K562 (cell line): ENCODE measurements around the gene SEPHS1. TPM values are rescaled to one million over a fixed set of nuclear protein-coding genes. Genes with fewer than 3 reads are reported as not detected.

ENCODE experiments used
- ARID1B ChIP-seq: fragments of 450-650 bp; IDR thresholded peaks from 2 replicates; pipeline ENCODE4 v1.6.1; 2016; ENCODE audit warnings: antibody characterized with exemption, mild to moderate bottlenecking, inconsistent platforms
- CCNT2 ChIP-seq: IDR thresholded peaks from 2 replicates; pipeline ENCODE4 v1.6.1; 2011; ENCODE audit warnings: borderline replicate concordance, low read depth, mild to moderate bottlenecking, moderate library complexity, mixed read lengths, low read length; ENCODE audit not compliant: insufficient read length; ENCODE audit errors: extremely low read depth
- HDAC1 ChIP-seq, 2 experiments: fragments of 450-650 bp; IDR thresholded peaks; 2 replicates each; pipeline ENCODE4 v1.6.1; 2016 to 2017; ENCODE audit warnings: inconsistent platforms in 1 of 2, mild to moderate bottlenecking in 1 of 2, moderate library complexity in 1 of 2
- MEF2A ChIP-seq: IDR thresholded peaks from 2 replicates; pipeline ENCODE4 v1.6.1; 2011; ENCODE audit warnings: low read depth, mild to moderate bottlenecking, low read length, moderate library complexity; ENCODE audit not compliant: control insufficient read depth
- MTF1 ChIP-seq: fragments of 250-450 bp; sonication (Bioruptor Pico); IDR thresholded peaks from 2 replicates; pipeline ENCODE4 v1.9.0; 2021; ENCODE audit warnings: moderate library complexity, mild to moderate bottlenecking, inconsistent platforms, borderline replicate concordance
- PHB ChIP-seq: fragments of 250-450 bp; sonication (Bioruptor Pico); IDR thresholded peaks from 2 replicates; pipeline ENCODE4 v1.5.0; 2021
- POLR2H ChIP-seq: IDR thresholded peaks from 2 replicates; pipeline ENCODE4 v1.6.1; 2016; ENCODE audit warnings: missing genetic modification characterization, low read depth, mild to moderate bottlenecking, control low read depth, missing compliant biosample characterization, moderate library complexity
- PRDM10 ChIP-seq: fragments of 450-650 bp; IDR thresholded peaks from 2 replicates; pipeline ENCODE4 v1.6.1; 2018; ENCODE audit not compliant: partially characterized antibody
- PTRF ChIP-seq: fragments of 450-650 bp; IDR thresholded peaks from 2 replicates; pipeline ENCODE4 v1.6.1; 2016; ENCODE audit warnings: mild to moderate bottlenecking, missing genetic modification characterization, missing compliant biosample characterization
- RBFOX2 ChIP-seq: fragments of 200-400 bp; formaldehyde crosslinking; IDR thresholded peaks from 2 replicates; pipeline ENCODE4 v1.6.1; 2017; ENCODE audit warnings: low read depth, mild to moderate bottlenecking, low read length, moderate library complexity
- RBM34 ChIP-seq: fragments of 200-400 bp; formaldehyde crosslinking; IDR thresholded peaks from 2 replicates; pipeline ENCODE4 v1.6.1; 2018; ENCODE audit warnings: low read length, borderline replicate concordance; ENCODE audit not compliant: insufficient read depth
- RCOR1 ChIP-seq, 2 experiments: IDR thresholded peaks; 2 replicates each; pipeline ENCODE4 v1.6.1; 2012; ENCODE audit warnings: low read depth in 2 of 2, low read length in 2 of 2, borderline replicate concordance in 1 of 2, improper control_type of control experiment in 1 of 2
- RFX7 ChIP-seq: fragments of 250-450 bp; sonication (Bioruptor Pico); IDR thresholded peaks from 2 replicates; pipeline ENCODE4 v1.5.1; 2021; ENCODE audit warnings: mild to moderate bottlenecking
- SMARCB1 ChIP-seq: IDR thresholded peaks from 2 replicates; pipeline ENCODE4 v1.6.1; 2011; ENCODE audit warnings: improper control_type of control experiment, low read depth; ENCODE audit not compliant: insufficient read length
- SNIP1 ChIP-seq: fragments of 450-650 bp; IDR thresholded peaks from 2 replicates; pipeline ENCODE4 v1.7.1; 2017; ENCODE audit warnings: low read depth, mild to moderate bottlenecking
- YY1 ChIP-seq, 3 experiments: IDR thresholded peaks; 2 replicates each; pipeline ENCODE4 v1.6.1; 2011; ENCODE audit warnings: low read length in 2 of 3, mild to moderate bottlenecking in 2 of 3, moderate library complexity in 2 of 3, borderline replicate concordance in 1 of 3, control low read depth in 1 of 3, low read depth in 1 of 3; ENCODE audit not compliant: insufficient read depth in 3 of 3, insufficient replicate concordance in 2 of 3, control insufficient read depth in 1 of 3, insufficient read length in 1 of 3; ENCODE audit errors: extremely low read depth in 1 of 3
- ZBTB12 ChIP-seq: fragments of 250-450 bp; sonication (Bioruptor Pico); IDR thresholded peaks from 2 replicates; pipeline ENCODE4 v1.4.0; 2020
- ZFP1 ChIP-seq: fragments of 450-650 bp; formaldehyde crosslinking; IDR thresholded peaks from 2 replicates; pipeline ENCODE4 v1.4.0; 2020; ENCODE audit warnings: mild to moderate bottlenecking, mixed read lengths
- ZNF197 ChIP-seq: fragments of 200-800 bp; sonication (Bioruptor generic); IDR thresholded peaks from 2 replicates; pipeline ENCODE4 v1.6.1; 2016; ENCODE audit warnings: low read depth, missing genetic modification characterization, missing compliant biosample characterization
- ZNF23 ChIP-seq: fragments of 250-450 bp; sonication (Bioruptor Pico); IDR thresholded peaks from 2 replicates; pipeline ENCODE4 v1.4.0; 2020; ENCODE audit warnings: mild to moderate bottlenecking
- ZNF431 ChIP-seq: sonication (generic); formaldehyde crosslinking; IDR thresholded peaks from 2 replicates; pipeline ENCODE4 v1.8.0; 2022; ENCODE audit warnings: mild to moderate bottlenecking, missing genetic modification reagents
- ZNF584 ChIP-seq: fragments of 200-800 bp; sonication (Bioruptor generic); IDR thresholded peaks from 2 replicates; pipeline ENCODE4 v1.6.1; 2016; ENCODE audit warnings: low read depth, mild to moderate bottlenecking, missing genetic modification characterization, missing compliant biosample characterization
- ZNF589 ChIP-seq: fragments of 200-800 bp; sonication (Bioruptor generic); IDR thresholded peaks from 2 replicates; pipeline ENCODE4 v1.6.1; 2016; ENCODE audit warnings: low read depth, missing genetic modification characterization, missing compliant biosample characterization
- ZNF75A ChIP-seq: fragments of 450-650 bp; formaldehyde crosslinking; IDR thresholded peaks from 2 replicates; pipeline ENCODE4 v1.4.0; 2020; ENCODE audit warnings: mild to moderate bottlenecking
- polyA plus RNA-seq, 8 experiments: library from polyadenylated mRNA; depleted of rRNA in 4 of 8; stranded (reverse) in 5 of 8; unstranded in 3 of 8; fragments of >200 nt; fragmentation: Nextera tagmentation in 2 of 8; fragmentation: Illumina TruSeq in 1 of 8; extraction: Ambion mirVana in 2 of 8; extraction: Trizol in 1 of 8; gene quantifications; 2 replicates each; pipeline versions ENCODE4 v1.2.1 to v1.2.3, GENCODE V29; 2011 to 2014; ENCODE audit warnings: inconsistent platforms in 1 of 8, missing spikeins in 1 of 8
- total RNA-seq, 7 experiments: library from RNA; depleted of rRNA in 6 of 7; stranded (reverse); fragments of >200 nt in 6 of 7; fragmentation: Illumina TruSeq in 2 of 7; extraction: Trizol in 2 of 7; gene quantifications; 2 replicates each; pipeline versions ENCODE4 v1.2.1 to v1.2.3, GENCODE V29; 2011 to 2021; ENCODE audit warnings: low replicate concordance in 1 of 7

SEPHS1 gene
- total and polyA plus RNA-seq, 9 of the 15 experiments (the other 6 are each of a cell fraction or from before 2014, with no cell fraction given) = 14.7 to 82.8 (median 41.8) TPM

GRCh38 chr10:13347500-13348156 lies 465 bp downstream of the SEPHS1 start (continued):
- TF ChIP-seq RBFOX2 (peak; percentile 71), ZNF23 (CRISPR knock-in tag) (no peak), MTF1 (CRISPR knock-in tag) (no peak), ARID1B (no peak), ZNF197 (CRISPR knock-in tag) (no peak), ZNF431 (no peak), RFX7 (CRISPR knock-in tag) (no peak), YY1 (IDR thresholded peaks at IDR 0.05; ENCODE audit: borderline replicate concordance in 1 of 3, control insufficient read depth in 1 of 3, extremely low read depth in 1 of 3, insufficient read depth in 3 of 3, insufficient read length in 1 of 3, insufficient replicate concordance in 2 of 3, low read depth in 1 of 3, low read length in 2 of 3) (peak in 2 of 3 experiments; percentile 47 to 81), SNIP1 (peak; percentile 69), ZBTB12 (no peak), PHB (CRISPR knock-in tag) (no peak), POLR2H (tag) (no peak), PRDM10 (no peak), ZFP1 (no peak), CCNT2 (peak; percentile 1), MEF2A (no peak), ZNF589 (CRISPR knock-in tag) (no peak), RCOR1 (IDR thresholded peaks at IDR 0.05; ENCODE audit: borderline replicate concordance in 1 of 2, low read depth in 2 of 2, low read length in 2 of 2) (no peak), HDAC1 (IDR thresholded peaks at IDR 0.05) (no peak), SMARCB1 (no peak), RBM34 (no peak), PTRF (no peak), ZNF75A (no peak), ZNF584 (CRISPR knock-in tag) (no peak)
